GM19099 (cell line): ENCODE results near the gene BIVM.

Experiments used
- POLR2A ChIP-seq: IDR thresholded peaks from 3 replicates; pipeline ENCODE4 v1.6.1; 2011; ENCODE audit warnings: low read depth; ENCODE audit not compliant: insufficient read length; ENCODE audit errors: extremely low read depth

The BIVM gene

GRCh38 chr13:102798581-102799425, at the start of gene BIVM, which contains the start of gene POGLUT2:
BIVM (plus strand) TSS chr13:102799119; CDS start chr13:102807268, 8,149 bp downstream.
POGLUT2 (minus strand) TSS chr13:102798976; CDS start chr13:102798670, 306 bp downstream.
- TF ChIP-seq POLR2A = peak; percentile 59

GRCh38 chr13:102751886-102752285, 47.0 kb upstream of the BIVM start:
- TF ChIP-seq POLR2A = no peak

GRCh38 chr13:102757006-102757405, 41.9 kb upstream of the BIVM start:
- TF ChIP-seq POLR2A = no peak

GRCh38 chr13:102758842-102759241, 40.1 kb upstream of the BIVM start:
- TF ChIP-seq POLR2A = no peak

GRCh38 chr13:102761071-102761470, 37.8 kb upstream of the BIVM start:
- TF ChIP-seq POLR2A = no peak

GRCh38 chr13:102763741-102764140, 35.2 kb upstream of the BIVM start:
- TF ChIP-seq POLR2A = no peak

- TF ChIP-seq POLR2A = no peak
Observed at GRCh38 chr13:102768909-102769308, 30.0 kb upstream of the BIVM start.

- TF ChIP-seq POLR2A = no peak
Observed at GRCh38 chr13:102769679-102770078, 29.2 kb upstream of the BIVM start.

- TF ChIP-seq POLR2A = no peak
Observed at GRCh38 chr13:102770435-102770834, 28.5 kb upstream of the BIVM start.

- TF ChIP-seq POLR2A = no peak
Observed at GRCh38 chr13:102771298-102772041, 27.4 kb upstream of the BIVM start.

GRCh38 chr13:102772042-102772425, 26.9 kb upstream of the BIVM start:
- TF ChIP-seq POLR2A = no peak

- TF ChIP-seq POLR2A = peak; percentile 98
Observed at GRCh38 chr13:102773441-102774213, 25.3 kb upstream of the BIVM start, which contains the start of gene TEX30. TEX30 (minus strand) TSS chr13:102773786; CDS start chr13:102770026, 3,760 bp downstream.

- TF ChIP-seq POLR2A = no peak
Observed at GRCh38 chr13:102774214-102774568, 24.7 kb upstream of the BIVM start.

GRCh38 chr13:102774591-102775520, 24.1 kb upstream of the BIVM start:
- no peak for TF ChIP-seq POLR2A
